IMR-90 (cell line): Measurements from ENCODE around the gene PSMD8. TPM values are rescaled to one million over a fixed set of nuclear protein-coding genes. Genes with fewer than 3 reads are reported as not detected.

Source experiments
- ATAC-seq: fragments of 200-7000 bp; cut with Tn5 transposase; 2 replicates; pipeline ENCODE4 v1.9.1; 2020; ENCODE audit warnings: low read depth, mild to moderate bottlenecking, moderate library complexity
- BruUV-seq: library from RNA; stranded (reverse); fragments of 400-500 nt; replicated peaks from 2 replicates; lab custom pipeline; 2021; lab: Mats Ljungman, UMichigan
- CTCF ChIA-PET: fragments of 300-600 bp; formaldehyde crosslinking; extraction: SDS; loops from one replicate; lab custom pipeline; 2021; ENCODE audit warnings: antibody characterized with exemption; lab: Yijun Ruan, JAX
- POLR2A ChIA-PET: fragments of 300-600 bp; sonication (Branson Sonifier 250); formaldehyde crosslinking; loops from one replicate; lab custom pipeline; 2022; ENCODE audit warnings: antibody characterized with exemption; ENCODE audit not compliant: unreplicated experiment; lab: Charles Lee
- DNase-seq: peaks from one replicate; pipeline ENCODE4 v3.0.0; 2013
- H2AFZ ChIP-seq: replicated peaks from 2 replicates; pipeline ENCODE3; 2013; ENCODE audit warnings: low read length, mild to moderate bottlenecking; ENCODE audit not compliant: poor library complexity
- H2AK5ac ChIP-seq: 2 replicates; pipeline ENCODE4 v1.6.1; 2013; ENCODE audit warnings: low read depth, low read length, inconsistent platforms
- H2AK9ac ChIP-seq: replicated peaks from 2 replicates; pipeline ENCODE3; 2013; ENCODE audit warnings: mild to moderate bottlenecking, low read depth, low read length, moderate library complexity; ENCODE audit not compliant: poor library complexity
- H2BK120ac ChIP-seq: 2 replicates; pipeline ENCODE4 v1.6.1; 2013; ENCODE audit warnings: low read depth, low read length, inconsistent platforms
- H2BK15ac ChIP-seq: 3 replicates; pipeline ENCODE4 v1.6.1; 2013; ENCODE audit warnings: low read depth, low read length, inconsistent platforms
- H2BK20ac ChIP-seq: 2 replicates; pipeline ENCODE4 v1.6.1; 2013; ENCODE audit warnings: low read depth, mild to moderate bottlenecking, inconsistent platforms, low read length, moderate library complexity
- H2BK5ac ChIP-seq: 2 replicates; pipeline ENCODE4 v1.6.1; 2013; ENCODE audit warnings: mild to moderate bottlenecking, low read depth, low read length, inconsistent platforms; ENCODE audit not compliant: poor library complexity, severe bottlenecking
- H3K14ac ChIP-seq: replicated peaks from 2 replicates; pipeline ENCODE4 v1.6.1; 2013; ENCODE audit warnings: low read depth, low read length, inconsistent platforms
- H3K18ac ChIP-seq: 2 replicates; pipeline ENCODE4 v1.6.1; 2013; ENCODE audit warnings: low read depth, low read length, control low read depth
- H3K23ac ChIP-seq: 2 replicates; pipeline ENCODE4 v1.6.1; 2013; ENCODE audit warnings: low read depth, low read length, inconsistent platforms
- H3K27ac ChIP-seq: 2 replicates; pipeline ENCODE4 v1.5.1; 2013; ENCODE audit warnings: mild to moderate bottlenecking, control low read depth, low read length; ENCODE audit not compliant: insufficient read depth
- H3K27me3 ChIP-seq: 2 replicates; pipeline ENCODE4 v1.6.1; 2013; ENCODE audit warnings: low read length; ENCODE audit not compliant: control insufficient read depth, insufficient read depth
- H3K36me3 ChIP-seq: 2 replicates; pipeline ENCODE4 v1.6.1; 2013; ENCODE audit warnings: low read length, mixed read lengths; ENCODE audit not compliant: control insufficient read depth, insufficient read depth
- H3K4ac ChIP-seq: 2 replicates; pipeline ENCODE4 v1.6.1; 2013; ENCODE audit warnings: low read depth, low read length, inconsistent platforms
- H3K4me1 ChIP-seq: 2 replicates; pipeline ENCODE4 v1.6.1; 2013; ENCODE audit warnings: low read length, mixed read lengths; ENCODE audit not compliant: control insufficient read depth, insufficient read depth
- H3K4me2 ChIP-seq: 2 replicates; pipeline ENCODE4 v1.6.1; 2013; ENCODE audit warnings: low read depth, mild to moderate bottlenecking, control low read depth, low read length, moderate library complexity
- H3K4me3 ChIP-seq: 2 replicates; pipeline ENCODE4 v1.5.1; 2013; ENCODE audit warnings: low read depth, mild to moderate bottlenecking, control low read depth, low read length, moderate library complexity; ENCODE audit not compliant: insufficient read depth
- H3K56ac ChIP-seq: 2 replicates; pipeline ENCODE4 v1.6.1; 2013; ENCODE audit warnings: low read length, inconsistent platforms; ENCODE audit not compliant: insufficient read depth; ENCODE audit errors: extremely low read depth
- H3K79me1 ChIP-seq, 2 experiments: 2 replicates each; pipeline ENCODE4 v1.6.1; 2013; ENCODE audit warnings: low read length in 2 of 2, inconsistent platforms in 1 of 2, low read depth in 1 of 2
- H3K9ac ChIP-seq: 2 replicates; pipeline ENCODE4 v1.6.1; 2013; ENCODE audit warnings: low read depth, low read length, control low read depth
- H3K9me1 ChIP-seq: 2 replicates; pipeline ENCODE4 v1.6.1; 2013; ENCODE audit warnings: low read length, inconsistent platforms; ENCODE audit not compliant: insufficient read depth
- H3K9me3 ChIP-seq: 2 replicates; pipeline ENCODE4 v1.6.1; 2013; ENCODE audit warnings: low read length; ENCODE audit not compliant: control insufficient read depth, insufficient read depth
- H4K20me1 ChIP-seq: 2 replicates; pipeline ENCODE4 v1.6.1; 2013; ENCODE audit warnings: low read length, inconsistent platforms; ENCODE audit not compliant: insufficient read depth
- H4K5ac ChIP-seq: 2 replicates; pipeline ENCODE4 v1.6.1; 2013; ENCODE audit warnings: mild to moderate bottlenecking, low read depth, low read length, control low read depth
- H4K8ac ChIP-seq, 2 experiments: 2 replicates each; pipeline ENCODE4 v1.6.1; 2013; ENCODE audit warnings: low read depth in 2 of 2, low read length in 2 of 2, control low read depth in 1 of 2, inconsistent platforms in 1 of 2
- H4K91ac ChIP-seq: 2 replicates; pipeline ENCODE4 v1.6.1; 2013; ENCODE audit warnings: low read depth, low read length, inconsistent platforms; ENCODE audit not compliant: insufficient read depth
- CEBPB ChIP-seq: IDR thresholded peaks from 2 replicates; pipeline ENCODE4 v1.6.1; 2012; ENCODE audit warnings: low read depth, low read length, improper control_type of control experiment
- FOS ChIP-seq: fragments of 150-350 bp; IDR thresholded peaks from 2 replicates; pipeline ENCODE4 v1.6.1; 2016; ENCODE audit warnings: low read depth, low read length
- MAZ ChIP-seq: IDR thresholded peaks from 2 replicates; pipeline ENCODE4 v1.6.1; 2012; ENCODE audit warnings: low read depth, mild to moderate bottlenecking, low read length, improper control_type of control experiment, moderate library complexity, borderline replicate concordance
- MXI1 ChIP-seq: IDR thresholded peaks from 2 replicates; pipeline ENCODE4 v1.6.1; 2012; ENCODE audit warnings: low read depth, mild to moderate bottlenecking, low read length, moderate library complexity, borderline replicate concordance
- RAD21 ChIP-seq: IDR thresholded peaks from 2 replicates; pipeline ENCODE4 v1.6.1; 2012; ENCODE audit warnings: low read length, improper control_type of control experiment
- RCOR1 ChIP-seq: IDR thresholded peaks from 2 replicates; pipeline ENCODE4 v1.6.1; 2012; ENCODE audit warnings: mild to moderate bottlenecking, low read length, improper control_type of control experiment; ENCODE audit not compliant: insufficient replicate concordance
- SMC3 ChIP-seq: fragments of 150-350 bp; IDR thresholded peaks from 2 replicates; pipeline ENCODE4 v1.6.1; 2016; ENCODE audit warnings: low read depth, mild to moderate bottlenecking, antibody characterized with exemption, low read length, moderate library complexity
- WGBS, 2 experiments: methylation state at CpG; one replicate each; pipeline versions ENCODE4 v1.1.5 to v1.1.7; 2013; ENCODE audit warnings: missing lambda C conversion rate in 2 of 2; ENCODE audit not compliant: insufficient read length in 1 of 2; ENCODE audit errors: extremely low coverage in 2 of 2; 5-methylcytosine and 5-hydroxymethylcytosine counted together
- dilution Hi-C: fragments of 300-500 bp; cut with HindIII; formaldehyde crosslinking; loops from one replicate; pipeline ENCODE4 v1.14.3; 2018; ENCODE audit warnings: low sequenced_read_pairs; ENCODE audit not compliant: unreplicated experiment
- in situ Hi-C: fragments of 300-500 bp; cut with MboI; formaldehyde crosslinking; loops from 3 replicates; pipeline ENCODE4 v1.14.3; 2019; ENCODE audit warnings: low sequenced_read_pairs, inconsistent platforms, mixed read lengths
- intact Hi-C: fragments of 100-400 bp; cut with micrococcal nuclease; formaldehyde crosslinking; loops from 2 replicates; pipeline ENCODE4 v1.10.0; 2022
- polyA plus RNA-seq, 3 experiments: library from polyadenylated mRNA; depleted of rRNA; stranded (reverse); fragments of >200 nt; gene quantifications; 2 replicates each; pipeline ENCODE4 v1.2.3, GENCODE V29; 2012; ENCODE audit warnings: low replicate concordance in 1 of 3
- total RNA-seq: library from RNA; depleted of rRNA; stranded (reverse); fragments of >200 nt; gene quantifications from 2 replicates; pipeline ENCODE4 v1.2.3, GENCODE V29; 2012
- TF ChIP-seq, protein P1 (sequence below): fragments of 150-350 bp; IDR thresholded peaks from 2 replicates; pipeline ENCODE4 v1.6.1; 2017; ENCODE audit warnings: mild to moderate bottlenecking, antibody characterized with exemption, low read length, low read depth
- TF ChIP-seq, protein P2 (sequence below): conservative IDR thresholded peaks from 2 replicates; pipeline ENCODE4 v1.5.1; 2012; ENCODE audit warnings: mild to moderate bottlenecking, low read depth, low read length, improper control_type of control experiment

Gene PSMD8
- total and polyA plus RNA-seq, 2 of the 4 experiments (the other 2 are of a cell fraction) = 475 to 644 TPM

- Histone ChIP-seq H3K27ac (no peak overlapping the region), H3K23ac (no peak overlapping the region), H3K4me2 (no peak overlapping the region), H2BK120ac (no peak overlapping the region), H4K8ac (no peak overlapping the region), H2BK15ac (no peak overlapping the region), H4K5ac (no peak overlapping the region), H2AK9ac (peak overlapping the region; percentile 61), H4K20me1 (no peaks in the 10 kb centered on the region), H3K9me3 (no peaks in the 10 kb centered on the region), H3K14ac (no peak overlapping the region), H3K4me1 (no peaks in the 10 kb centered on the region), H3K9me1 (0 out of 2 replicates have a peak, but pooled peaks cover 3% of the 10 kb centered on the region), H3K79me1 (peaks cover 6 to 12% of the 10 kb centered on the region in 2 experiments; a peak in 3 of 4 replicates), H3K36me3 (peaks cover 15% of the 10 kb centered on the region; the same call in 1 of the 2 replicates), H2AK5ac (no peak overlapping the region; the same call in 1 of the 2 replicates), H3K4ac (no peak overlapping the region), H3K56ac (no peak overlapping the region), H2BK5ac (no peak overlapping the region), H4K91ac (no peak overlapping the region), H3K18ac (no peak overlapping the region), H3K9ac (no peak overlapping the region), H2AFZ (peak overlapping the region; percentile 33), H3K27me3 (no peaks in the 10 kb centered on the region), H3K4me3 (no peak overlapping the region), H2BK20ac (no peak overlapping the region)
- DNase-seq = no peak
- POLR2A ChIA-PET = no interaction called here
- TF ChIP-seq MAZ = no peak
- no peak for TF ChIP-seq FOS
- no peak for TF ChIP-seq CEBPB
- TF ChIP-seq, protein P1, sequence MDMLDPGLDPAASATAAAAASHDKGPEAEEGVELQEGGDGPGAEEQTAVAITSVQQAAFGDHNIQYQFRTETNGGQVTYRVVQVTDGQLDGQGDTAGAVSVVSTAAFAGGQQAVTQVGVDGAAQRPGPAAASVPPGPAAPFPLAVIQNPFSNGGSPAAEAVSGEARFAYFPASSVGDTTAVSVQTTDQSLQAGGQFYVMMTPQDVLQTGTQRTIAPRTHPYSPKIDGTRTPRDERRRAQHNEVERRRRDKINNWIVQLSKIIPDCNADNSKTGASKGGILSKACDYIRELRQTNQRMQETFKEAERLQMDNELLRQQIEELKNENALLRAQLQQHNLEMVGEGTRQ = 0 out of 2 replicates have a peak, but pooled peaks have one; percentile 27
- TF ChIP-seq RCOR1 = no peak
- TF ChIP-seq, protein P2, sequence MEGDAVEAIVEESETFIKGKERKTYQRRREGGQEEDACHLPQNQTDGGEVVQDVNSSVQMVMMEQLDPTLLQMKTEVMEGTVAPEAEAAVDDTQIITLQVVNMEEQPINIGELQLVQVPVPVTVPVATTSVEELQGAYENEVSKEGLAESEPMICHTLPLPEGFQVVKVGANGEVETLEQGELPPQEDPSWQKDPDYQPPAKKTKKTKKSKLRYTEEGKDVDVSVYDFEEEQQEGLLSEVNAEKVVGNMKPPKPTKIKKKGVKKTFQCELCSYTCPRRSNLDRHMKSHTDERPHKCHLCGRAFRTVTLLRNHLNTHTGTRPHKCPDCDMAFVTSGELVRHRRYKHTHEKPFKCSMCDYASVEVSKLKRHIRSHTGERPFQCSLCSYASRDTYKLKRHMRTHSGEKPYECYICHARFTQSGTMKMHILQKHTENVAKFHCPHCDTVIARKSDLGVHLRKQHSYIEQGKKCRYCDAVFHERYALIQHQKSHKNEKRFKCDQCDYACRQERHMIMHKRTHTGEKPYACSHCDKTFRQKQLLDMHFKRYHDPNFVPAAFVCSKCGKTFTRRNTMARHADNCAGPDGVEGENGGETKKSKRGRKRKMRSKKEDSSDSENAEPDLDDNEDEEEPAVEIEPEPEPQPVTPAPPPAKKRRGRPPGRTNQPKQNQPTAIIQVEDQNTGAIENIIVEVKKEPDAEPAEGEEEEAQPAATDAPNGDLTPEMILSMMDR = no peak
- TF ChIP-seq SMC3 = no peak
- no peak for TF ChIP-seq RAD21
- TF ChIP-seq MXI1 = no peak
- ATAC-seq = no peak
- no TSS peak for BruUV-seq
- CTCF ChIA-PET = interaction anchor here (0.5 to 1.5 kb wide), 2 partner anchors 166 to 530 kb away, joined by 3 to 4 read pairs; partner anchors contain the start of genes MRPS12 and SARS2
- dilution Hi-C loops = no loop called here
- in situ Hi-C loops = loop anchor here (25.0 kb wide), 1 partner anchor 537 kb away; the partner anchor contains the start of genes MRPS12 and SARS2
- intact Hi-C loops = no loop called here
- 58% methylated on average over 4 of the region's 5 CpGs; no CpG with 5 or more reads in 1 of the 2 experiments for WGBS, 2 experiments
Observed at GRCh38 chr19:38400361-38400760, 26.0 kb downstream of the PSMD8 start.
